Neural cell (in vitro differentiated cells): Measurements from ENCODE around the gene SRD5A1. TPM values are rescaled to one million over a fixed set of nuclear protein-coding genes. Genes with fewer than 3 reads are reported as not detected.

Source experiments
- H2AFZ ChIP-seq: fragments of 200-600, 300-800 bp; sonication (generic), shearing (Covaris generic); 2 replicates; pipeline ENCODE4 v1.6.0; 2014; ENCODE audit warnings: low read depth, mild to moderate bottlenecking, antibody characterized with exemption, low read length, moderate library complexity
- H3F3A ChIP-seq: fragments of 200-600 bp; shearing (Covaris generic); 2 replicates; pipeline ENCODE4 v1.6.1; 2016; ENCODE audit warnings: mild to moderate bottlenecking, moderate library complexity, mixed read lengths, antibody characterized with exemption, low read length; ENCODE audit not compliant: insufficient read depth, poor library complexity, severe bottlenecking
- H3K27ac ChIP-seq: fragments of 200-600, 300-800 bp; sonication (generic), shearing (Covaris generic); 2 replicates; pipeline ENCODE4 v1.5.1; 2014; ENCODE audit warnings: mild to moderate bottlenecking, low read length, moderate library complexity
- H3K27me3 ChIP-seq: fragments of 300-800, 200-600 bp; sonication (generic), shearing (Covaris generic); 2 replicates; pipeline ENCODE4 v1.6.0; 2014; ENCODE audit warnings: mild to moderate bottlenecking, low read depth, low read length, moderate library complexity; ENCODE audit not compliant: insufficient read depth
- H3K36me3 ChIP-seq: fragments of 300-800, 200-600 bp; sonication (generic), shearing (Covaris generic); 2 replicates; pipeline ENCODE4 v1.5.1; 2014; ENCODE audit warnings: mild to moderate bottlenecking, antibody characterized with exemption, low read length, moderate library complexity; ENCODE audit not compliant: insufficient read depth
- H3K4me2 ChIP-seq: fragments of 300-800, 200-600 bp; sonication (generic), shearing (Covaris generic); 2 replicates; pipeline ENCODE4 v1.6.0; 2014; ENCODE audit warnings: mild to moderate bottlenecking, low read length
- H3K4me3 ChIP-seq: fragments of 300-800, 200-600 bp; sonication (generic), shearing (Covaris generic); 2 replicates; pipeline ENCODE4 v1.5.1; 2014; ENCODE audit warnings: mild to moderate bottlenecking, low read length, moderate library complexity
- H3K79me2 ChIP-seq: fragments of 200-600 bp; shearing (Covaris generic); replicated peaks from 2 replicates; pipeline ENCODE4 v1.6.0; 2014; ENCODE audit warnings: mild to moderate bottlenecking, low read length, moderate library complexity; ENCODE audit not compliant: insufficient read depth
- H3K9ac ChIP-seq: fragments of 300-800, 200-600 bp; sonication (generic), shearing (Covaris generic); 2 replicates; pipeline ENCODE4 v1.6.1; 2016; ENCODE audit warnings: mild to moderate bottlenecking, low read length, mixed read lengths
- H3K9me2 ChIP-seq: fragments of 200-600 bp; shearing (Covaris generic); 2 replicates; pipeline ENCODE4 v1.6.1; 2016; ENCODE audit warnings: mild to moderate bottlenecking, low read length, mixed read lengths; ENCODE audit not compliant: insufficient read depth
- H3K9me3 ChIP-seq: fragments of 200-600, 300-800 bp; sonication (generic), shearing (Covaris generic); 2 replicates; pipeline ENCODE4 v1.6.1; 2016; ENCODE audit warnings: mild to moderate bottlenecking, mixed run types, low read length, moderate library complexity, mixed read lengths
- H4K20me1 ChIP-seq: fragments of 200-600 bp; shearing (Covaris generic); 2 replicates; pipeline ENCODE4 v1.6.1; 2016; ENCODE audit warnings: mild to moderate bottlenecking, mixed run types; ENCODE audit not compliant: insufficient read depth
- CTCF ChIP-seq: fragments of 450-650 bp; IDR thresholded peaks from 2 replicates; pipeline ENCODE4 v1.5.1; 2014; ENCODE audit warnings: antibody characterized with exemption, mild to moderate bottlenecking, moderate library complexity; ENCODE audit not compliant: poor library complexity, severe bottlenecking
- EP300 ChIP-seq: fragments of 450-650 bp; conservative IDR thresholded peaks from 2 replicates; pipeline ENCODE4 v1.6.1; 2014; ENCODE audit warnings: antibody characterized with exemption, mild to moderate bottlenecking, moderate library complexity; ENCODE audit not compliant: poor library complexity, severe bottlenecking
- EZH2 ChIP-seq: fragments of 200-600, 300-800 bp; shearing (Covaris generic), sonication (generic); IDR thresholded peaks from 2 replicates; pipeline ENCODE4 v1.6.1; 2014; ENCODE audit warnings: antibody characterized with exemption, low read length, borderline replicate concordance, mild to moderate bottlenecking; ENCODE audit not compliant: insufficient read depth, poor library complexity, severe bottlenecking
- MXI1 ChIP-seq: fragments of 450-650 bp; conservative IDR thresholded peaks from 2 replicates; pipeline ENCODE4 v1.6.1; 2014; ENCODE audit warnings: antibody characterized with exemption, mild to moderate bottlenecking; ENCODE audit not compliant: poor library complexity, severe bottlenecking
- POLR2AphosphoS5 ChIP-seq: IDR thresholded peaks from 2 replicates; pipeline ENCODE4 v1.6.1; 2012
- RAD21 ChIP-seq: fragments of 450-650 bp; conservative IDR thresholded peaks from 2 replicates; pipeline ENCODE4 v1.6.1; 2014; ENCODE audit warnings: antibody characterized with exemption, mild to moderate bottlenecking, moderate library complexity
- REST ChIP-seq: IDR thresholded peaks from 2 replicates; pipeline ENCODE4 v1.6.1; 2012; ENCODE audit warnings: borderline replicate concordance
- SMC3 ChIP-seq: fragments of 450-650 bp; conservative IDR thresholded peaks from 2 replicates; pipeline ENCODE4 v1.6.1; 2014; ENCODE audit warnings: antibody characterized with exemption, mild to moderate bottlenecking, moderate library complexity; ENCODE audit not compliant: poor library complexity
- TAF1 ChIP-seq: IDR thresholded peaks from 2 replicates; pipeline ENCODE4 v1.6.1; 2012; ENCODE audit warnings: low read depth
- polyA plus RNA-seq: library from polyadenylated mRNA; depleted of rRNA; stranded (reverse); fragments of >200 nt; gene quantifications from 2 replicates; pipeline ENCODE4 v1.2.3, GENCODE V29; 2014

SRD5A1 gene
- polyA plus RNA-seq, 1 donor from 2014 or later = 122 TPM

GRCh38 chr5:6674421-6674820 lies 41.2 kb downstream of the SRD5A1 start:
- TF ChIP-seq EP300 (no peak), SMC3 (no peak), POLR2AphosphoS5 (no peak), EZH2 (no peak), RAD21 (no peak), TAF1 (no peak), CTCF (no peak), MXI1 (no peak), REST (no peak)
- no peak overlapping the region for H3K27ac ChIP-seq
- no peaks in the 10 kb centered on the region for H4K20me1 ChIP-seq
- no peak overlapping the region for H3K4me3 ChIP-seq
- H3K36me3 ChIP-seq = no peaks in the 10 kb centered on the region
- H3K27me3 ChIP-seq = no peaks in the 10 kb centered on the region
- no peak overlapping the region for H3K4me2 ChIP-seq
- H3F3A ChIP-seq = no peaks in the 10 kb centered on the region
- H3K9ac ChIP-seq = no peak overlapping the region
- no peaks in the 10 kb centered on the region for H3K9me2 ChIP-seq
- no peaks in the 10 kb centered on the region for H3K9me3 ChIP-seq
- H2AFZ ChIP-seq = no peak overlapping the region
- H3K79me2 ChIP-seq = no peaks in the 10 kb centered on the region

- Histone ChIP-seq H3K27me3 (no peaks in the 10 kb centered on the region), H4K20me1 (no peaks in the 10 kb centered on the region), H3K4me3 (no peak overlapping the region), H3K27ac (no peak overlapping the region), H3F3A (no peaks in the 10 kb centered on the region), H3K9ac (no peak overlapping the region), H3K9me2 (no peaks in the 10 kb centered on the region), H3K36me3 (no peaks in the 10 kb centered on the region), H3K9me3 (no peaks in the 10 kb centered on the region), H3K79me2 (no peaks in the 10 kb centered on the region), H2AFZ (no peak overlapping the region), H3K4me2 (no peak overlapping the region)
- TF ChIP-seq EP300 (no peak), POLR2AphosphoS5 (no peak), EZH2 (no peak), CTCF (no peak), SMC3 (no peak), RAD21 (no peak), REST (no peak), MXI1 (no peak), TAF1 (no peak)
Observed at GRCh38 chr5:6674886-6675285, 41.6 kb downstream of the SRD5A1 start.
